GM18517 (cell line): Measurements from ENCODE around the gene APBA3.

ENCODE experiments used
- ATAC-seq: cut with Tn5 transposase; IDR thresholded peaks from one replicate; pipeline ENCODE4 v1.9.1; 2021; ENCODE audit warnings: mild to moderate bottlenecking, moderate library complexity; ENCODE audit not compliant: unreplicated experiment

The APBA3 gene

DNA sequence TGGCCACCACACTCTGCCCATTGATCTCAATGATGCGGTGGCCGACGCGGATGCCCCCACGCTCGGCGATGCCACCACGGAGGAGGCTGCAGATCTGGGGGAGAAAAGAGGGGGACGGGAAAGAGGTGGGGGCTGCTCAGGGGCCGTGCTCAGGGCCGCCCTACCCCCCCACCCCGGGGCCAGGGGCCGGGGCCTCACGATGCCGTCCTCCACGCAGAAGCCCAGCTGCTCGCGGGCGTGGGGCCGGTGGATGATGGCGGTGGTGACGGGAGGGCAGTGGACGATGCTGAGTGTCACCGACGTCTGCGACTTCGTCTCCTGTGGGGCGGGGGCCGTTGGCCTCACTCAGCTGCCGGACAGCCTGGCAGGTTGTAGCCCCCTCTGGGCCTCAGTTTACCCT is 10.3 kb downstream of the APBA3 start:
- no peak for ATAC-seq

DNA sequence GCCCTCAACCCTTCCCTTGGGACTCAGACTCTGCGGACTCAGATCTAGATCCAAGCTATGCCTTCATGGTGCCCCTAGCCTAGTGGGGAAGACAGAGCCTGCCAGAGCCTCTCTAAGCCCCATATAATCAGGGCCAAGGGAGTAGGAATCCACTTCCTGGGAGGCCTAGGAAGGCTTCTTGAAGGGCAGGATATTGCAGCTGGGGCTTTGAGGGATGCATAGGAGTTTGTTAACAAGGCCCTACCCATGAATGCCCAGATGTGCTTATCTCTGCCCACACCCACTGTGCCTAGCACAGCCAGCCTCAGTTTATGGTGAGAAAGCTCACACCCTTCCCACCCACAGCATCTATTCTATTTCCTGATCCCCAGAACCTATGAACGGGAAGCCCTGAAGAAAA is 11.3 kb downstream of the APBA3 start:
- no peak for ATAC-seq

DNA sequence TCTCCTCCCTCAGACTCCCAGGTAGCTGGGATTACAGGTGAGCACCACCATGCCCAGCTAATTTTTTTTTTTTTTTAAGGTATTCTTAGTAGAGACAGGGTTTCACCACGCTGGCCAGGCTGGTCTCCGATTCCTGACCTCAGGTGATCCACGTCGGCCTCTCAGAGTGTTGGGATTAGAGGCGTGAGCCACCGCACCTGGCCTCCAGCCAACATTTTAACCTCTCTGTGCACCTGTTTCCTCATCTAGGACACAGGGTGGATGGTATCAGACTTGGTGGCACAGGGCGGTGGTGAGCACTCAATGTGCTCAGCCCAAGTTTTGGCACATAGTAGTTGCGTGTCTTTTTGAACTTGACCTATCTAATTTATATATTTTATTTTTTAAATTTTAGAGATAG is 12.5 kb downstream of the APBA3 start:
- no peak for ATAC-seq

DNA sequence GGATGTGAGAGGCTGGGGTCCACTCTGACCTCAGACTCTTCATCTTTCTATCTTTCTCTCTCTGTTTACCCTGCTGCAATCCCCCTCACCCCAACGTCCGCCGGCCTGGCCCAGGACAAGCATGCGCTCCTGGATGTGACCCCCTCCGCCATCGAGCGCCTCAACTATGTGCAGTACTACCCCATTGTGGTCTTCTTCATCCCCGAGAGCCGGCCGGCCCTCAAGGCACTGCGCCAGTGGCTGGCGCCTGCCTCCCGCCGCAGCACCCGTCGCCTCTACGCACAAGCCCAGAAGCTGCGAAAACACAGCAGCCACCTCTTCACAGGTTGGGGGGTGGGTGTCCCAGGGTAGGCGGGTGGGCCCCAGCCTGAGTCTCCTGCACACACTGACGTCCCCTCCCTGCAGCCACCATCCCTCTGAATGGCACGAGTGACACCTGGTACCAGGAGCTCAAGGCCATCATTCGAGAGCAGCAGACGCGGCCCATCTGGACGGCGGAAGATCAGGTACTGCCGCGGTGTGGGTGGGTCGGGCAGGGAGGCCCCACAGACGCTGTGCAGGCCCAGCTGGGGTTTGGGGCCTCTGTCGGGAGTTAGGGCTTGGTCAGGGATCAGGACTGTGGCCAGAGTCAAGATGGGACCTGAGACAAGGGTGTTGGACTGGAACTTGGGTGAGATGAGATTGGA is 15.0 kb downstream of the APBA3 start:
- ATAC-seq, result no peak

DNA sequence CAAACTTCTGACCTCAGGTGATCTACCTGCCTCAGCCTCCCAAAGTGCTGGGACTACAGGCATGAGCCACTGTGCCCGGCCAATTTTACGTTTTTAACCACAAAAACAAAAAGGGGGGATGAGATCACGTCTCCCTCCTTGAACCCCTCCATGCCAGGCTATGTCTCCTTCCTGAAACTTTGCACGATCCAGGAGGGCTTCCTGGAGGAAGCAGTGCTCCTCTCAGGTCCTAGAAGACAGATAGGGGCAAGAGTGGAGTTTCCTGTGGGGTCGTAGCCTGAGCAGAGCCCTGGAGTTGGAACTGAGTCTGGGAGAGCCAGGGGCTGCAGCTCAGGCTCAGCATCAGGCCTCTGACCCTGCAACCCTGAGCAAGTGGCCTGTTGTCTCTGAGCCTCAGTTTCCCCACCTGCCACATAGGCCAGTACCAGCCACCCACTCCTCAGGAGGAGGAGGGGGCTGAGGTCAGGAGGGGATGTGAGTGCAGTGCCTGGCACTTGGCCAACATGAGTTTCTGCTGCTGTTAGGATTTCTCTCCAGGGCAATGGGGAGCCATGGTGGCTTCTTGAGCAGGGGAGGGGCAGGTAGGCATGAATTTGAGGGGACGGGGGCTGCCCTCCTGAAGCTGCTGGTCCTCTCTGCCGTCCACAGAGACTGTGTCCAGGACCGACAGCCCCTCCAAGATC is 16.0 kb downstream of the APBA3 start:
- no peak for ATAC-seq

DNA sequence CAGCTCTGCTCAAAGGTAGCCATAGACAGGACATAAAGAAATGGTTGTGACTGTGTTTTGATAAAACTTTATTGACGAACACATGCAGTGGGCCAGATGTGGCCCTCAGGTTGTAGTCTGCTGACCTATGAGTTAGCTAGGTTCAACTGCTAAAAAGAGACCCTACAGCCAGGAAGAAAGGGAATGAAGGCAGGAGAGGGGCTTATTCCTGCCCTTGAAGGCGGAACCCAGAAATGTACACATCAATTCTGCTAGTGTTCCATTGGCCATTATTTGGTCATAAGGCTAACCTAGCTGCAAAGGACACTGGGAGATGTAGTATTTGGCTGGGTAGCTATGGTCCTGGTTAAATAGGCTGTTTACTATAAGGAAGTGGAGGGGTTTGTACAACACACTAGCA is 18.0 kb downstream of the APBA3 start:
- no peak for ATAC-seq

DNA sequence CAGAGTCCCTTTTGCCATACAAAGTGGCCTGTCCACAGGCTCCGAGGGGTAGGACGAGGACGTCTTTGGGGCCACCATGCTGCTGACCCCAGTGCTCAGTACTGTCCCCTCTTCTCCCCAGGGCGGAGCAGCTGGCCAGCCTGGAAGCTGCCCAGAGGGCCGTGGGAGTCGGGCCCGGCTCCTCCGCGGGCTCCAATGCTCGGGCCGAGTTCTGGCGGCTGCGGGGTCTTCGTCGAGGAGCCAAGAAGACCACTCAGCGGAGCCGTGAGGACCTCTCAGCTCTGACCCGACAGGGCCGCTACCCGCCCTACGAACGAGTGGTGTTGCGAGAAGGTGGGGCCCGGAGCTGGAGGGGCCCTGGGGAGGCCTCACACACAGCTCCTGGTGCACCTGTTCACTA is 21.1 kb downstream of the APBA3 start:
- no peak for ATAC-seq

DNA sequence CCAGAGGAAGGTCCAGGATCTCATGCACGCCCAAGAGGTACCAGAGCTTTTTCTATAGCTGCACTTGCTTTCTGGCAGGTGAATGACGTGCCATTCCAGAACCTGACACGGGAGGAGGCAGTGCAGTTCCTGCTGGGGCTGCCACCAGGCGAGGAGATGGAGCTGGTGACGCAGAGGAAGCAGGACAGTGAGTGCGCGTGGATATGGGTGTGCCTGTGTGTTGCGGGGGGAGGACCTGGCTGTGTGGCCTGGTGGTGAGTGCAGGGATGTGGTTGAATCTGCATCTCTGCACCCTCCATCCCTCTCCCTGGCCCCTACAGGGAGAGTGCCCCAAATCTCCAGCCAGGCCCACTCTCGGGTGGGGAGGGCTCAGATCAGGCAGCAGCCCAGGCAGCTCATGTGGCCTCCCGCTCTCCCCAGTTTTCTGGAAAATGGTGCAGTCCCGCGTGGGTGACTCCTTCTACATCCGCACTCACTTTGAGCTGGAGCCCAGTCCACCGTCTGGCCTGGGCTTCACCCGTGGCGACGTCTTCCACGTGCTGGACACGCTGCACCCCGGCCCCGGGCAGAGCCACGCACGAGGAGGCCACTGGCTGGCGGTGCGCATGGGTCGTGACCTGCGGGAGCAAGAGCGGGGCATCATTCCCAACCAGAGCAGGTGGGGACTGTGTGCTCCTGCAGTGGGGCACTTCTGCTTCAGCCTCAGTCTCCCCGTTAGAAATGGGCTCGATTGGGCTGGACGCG is 22.8 kb downstream of the APBA3 start:
- no peak for ATAC-seq

DNA sequence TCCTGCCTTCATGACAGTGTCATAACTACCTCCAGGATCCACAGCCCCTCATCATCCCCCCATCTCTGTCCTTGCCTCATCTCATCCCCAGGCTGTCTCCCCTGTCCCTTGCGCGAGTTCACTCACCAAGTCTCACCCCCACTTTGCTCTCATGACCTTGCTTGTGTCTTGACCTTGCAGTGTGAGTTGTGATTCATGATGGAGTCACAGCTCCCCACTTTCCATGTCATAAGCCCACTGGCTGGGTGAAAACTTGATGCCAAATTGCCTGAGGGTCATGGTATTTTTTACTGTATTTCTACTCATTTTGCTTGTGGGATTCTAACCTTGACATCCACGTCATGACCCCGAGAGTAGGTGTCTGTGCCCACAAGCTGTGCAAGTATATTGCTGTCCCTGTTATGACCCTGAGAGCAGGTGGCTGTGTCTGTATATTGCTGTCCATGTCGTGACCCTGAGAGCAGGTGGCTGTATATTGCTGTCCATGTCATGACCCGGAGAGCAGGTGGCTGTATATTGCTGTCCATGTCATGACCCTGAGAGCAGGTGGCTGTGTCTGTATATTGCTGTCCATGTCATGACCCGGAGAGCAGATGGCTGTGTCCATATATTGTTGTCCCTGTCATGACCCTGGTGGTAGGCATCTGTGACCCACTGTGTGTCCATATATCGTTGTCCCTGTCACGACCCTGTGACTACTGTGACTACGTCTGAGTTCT is 23.8 kb downstream of the APBA3 start:
- no peak for ATAC-seq

DNA sequence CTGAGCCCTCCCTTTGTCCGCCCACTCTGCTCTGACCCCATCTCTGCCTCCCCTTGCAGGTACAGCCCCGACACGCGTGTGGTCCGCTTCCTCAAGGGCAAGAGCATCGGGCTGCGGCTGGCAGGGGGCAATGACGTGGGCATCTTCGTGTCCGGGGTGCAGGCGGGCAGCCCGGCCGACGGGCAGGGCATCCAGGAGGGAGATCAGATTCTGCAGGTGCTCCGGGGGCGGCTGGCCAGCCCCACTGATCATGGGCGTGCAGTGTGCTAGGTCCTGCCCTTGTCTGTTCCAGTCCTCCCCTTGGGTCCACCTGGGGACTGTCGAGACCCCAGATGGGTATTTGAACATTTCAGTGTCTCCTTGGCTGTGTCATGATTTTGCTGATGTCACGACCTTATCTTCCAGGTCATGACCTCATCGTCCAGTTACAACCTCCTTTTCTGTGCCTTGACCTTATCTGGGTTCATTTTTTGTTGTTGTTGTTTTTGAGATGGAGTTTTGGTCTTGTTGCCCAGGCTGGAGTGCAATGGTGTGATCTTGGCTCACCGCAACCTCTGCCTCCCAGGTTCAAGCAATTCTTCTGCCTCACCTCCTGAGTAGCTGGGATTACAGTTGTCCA is 25.3 kb downstream of the APBA3 start:
- ATAC-seq, result no peak

DNA sequence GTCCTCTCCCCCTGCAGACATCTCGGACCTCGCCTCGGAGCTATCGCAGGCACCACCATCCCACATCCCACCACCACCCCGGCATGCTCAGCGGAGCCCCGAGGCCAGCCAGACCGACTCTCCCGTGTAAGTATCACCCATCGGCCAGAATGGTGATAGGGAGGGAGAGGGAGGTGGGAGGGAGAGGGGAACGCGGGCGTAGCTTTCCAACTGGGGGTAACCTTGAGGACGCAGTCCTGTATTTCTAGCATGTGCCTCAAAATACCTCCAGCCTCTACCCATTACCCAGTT is 27.2 kb downstream of the APBA3 start:
- no peak for ATAC-seq

DNA sequence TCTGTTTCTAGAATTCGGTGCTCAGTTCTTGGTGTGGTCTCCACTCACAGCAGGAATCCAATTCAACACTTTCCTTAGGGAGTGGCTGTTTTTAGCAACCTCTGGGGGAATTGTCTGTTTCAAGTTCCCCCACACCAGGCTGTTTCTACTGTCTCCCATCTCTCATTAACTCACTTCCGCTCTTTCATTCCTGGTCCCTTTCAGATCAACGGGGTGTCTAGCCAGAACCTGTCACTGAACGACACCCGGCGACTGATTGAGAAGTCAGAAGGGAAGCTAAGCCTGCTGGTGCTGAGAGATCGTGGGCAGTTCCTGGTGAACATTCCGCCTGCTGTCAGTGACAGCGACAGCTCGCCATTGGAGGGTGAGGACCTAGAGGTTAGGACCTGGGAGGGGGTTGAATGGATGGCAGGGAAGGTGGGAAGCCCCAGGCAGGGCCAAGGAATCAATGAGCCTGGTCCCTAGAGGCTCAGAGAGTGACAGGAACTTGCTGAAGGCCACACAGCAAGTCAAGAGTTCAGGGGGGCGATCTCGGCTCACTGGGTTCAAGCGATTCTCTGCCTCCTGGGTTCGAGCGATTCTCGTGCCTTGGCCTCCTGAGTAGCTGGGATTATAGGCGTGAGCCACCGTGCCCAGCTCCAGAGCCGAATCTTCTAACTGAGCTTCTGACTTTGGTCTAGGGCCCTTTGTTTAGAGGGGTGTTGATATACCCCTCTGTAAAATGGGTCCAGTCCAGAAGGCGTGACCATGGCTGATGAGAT is 27.8 kb downstream of the APBA3 start:
- no peak for ATAC-seq

DNA sequence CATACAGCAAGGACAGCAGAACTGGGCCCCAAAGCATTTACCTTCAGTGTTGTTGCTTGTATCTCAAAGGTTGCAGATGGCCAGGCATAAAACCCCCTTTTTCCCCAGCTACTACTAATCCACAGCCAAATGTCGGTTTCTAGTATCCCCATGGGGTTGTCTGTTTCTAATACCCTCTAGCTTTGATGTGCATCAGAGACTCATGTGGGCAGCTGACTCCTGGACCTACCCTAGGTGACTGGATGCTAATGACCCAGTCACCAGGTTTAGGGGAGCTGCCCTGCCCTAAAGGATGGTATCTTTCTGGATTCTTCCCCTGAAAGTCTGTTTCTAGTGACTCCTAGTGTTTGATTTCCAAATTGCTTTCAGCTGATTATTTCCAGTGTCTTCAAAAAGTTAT is 29.4 kb downstream of the APBA3 start:
- no peak for ATAC-seq

DNA sequence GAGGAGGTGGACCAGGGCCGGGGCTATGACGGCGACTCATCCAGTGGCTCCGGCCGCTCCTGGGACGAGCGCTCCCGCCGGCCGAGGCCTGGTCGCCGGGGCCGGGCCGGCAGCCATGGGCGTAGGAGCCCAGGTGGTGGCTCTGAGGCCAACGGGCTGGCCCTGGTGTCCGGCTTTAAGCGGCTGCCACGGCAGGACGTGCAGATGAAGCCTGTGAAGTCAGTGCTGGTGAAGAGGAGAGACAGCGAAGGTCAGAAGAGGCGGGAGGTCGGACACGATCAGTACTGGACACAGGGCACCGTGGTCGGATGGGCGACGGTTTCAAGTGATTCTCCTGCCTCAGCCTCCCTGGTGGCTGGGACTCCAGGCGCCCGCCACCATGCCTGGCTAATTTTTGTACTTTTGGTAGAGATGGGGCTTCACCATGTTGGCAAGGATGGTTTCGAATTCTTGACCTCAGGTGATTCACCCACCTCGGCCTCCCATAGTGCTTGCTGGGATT is 31.0 kb downstream of the APBA3 start:
- ATAC-seq, result no peak

DNA sequence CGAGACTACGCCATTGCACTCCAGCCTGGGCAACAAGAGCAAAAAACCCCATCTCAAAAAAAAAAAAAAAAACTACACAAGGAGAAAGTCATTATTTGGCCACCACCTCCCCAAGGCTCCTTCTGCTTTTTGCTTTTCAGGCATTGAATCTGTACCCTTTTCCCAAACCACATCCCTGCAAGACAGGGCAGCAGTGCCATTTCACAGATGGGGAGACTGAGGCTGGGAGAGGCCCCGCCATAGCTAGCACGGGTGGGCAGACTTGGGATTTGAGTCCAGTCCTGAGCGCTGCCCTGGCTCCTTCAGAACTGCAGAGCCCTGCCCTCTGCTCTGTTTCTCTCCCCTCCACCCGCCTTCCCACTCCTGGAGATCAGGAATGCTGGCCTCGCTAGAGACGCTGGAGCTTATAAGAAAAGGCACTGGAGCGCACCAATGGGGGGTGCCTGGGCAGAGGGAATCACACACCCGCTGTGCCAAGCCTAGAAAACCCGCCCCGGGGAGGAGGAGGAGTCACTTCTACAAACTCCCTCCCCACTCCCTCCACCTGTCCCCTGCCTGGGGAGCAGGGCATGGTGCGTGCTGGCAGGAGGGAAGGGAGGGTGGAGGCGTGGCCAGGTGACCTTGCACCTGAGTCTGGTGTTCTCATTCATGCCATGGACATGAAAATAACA is 35.7 kb downstream of the APBA3 start:
- ATAC-seq, result no peak

DNA sequence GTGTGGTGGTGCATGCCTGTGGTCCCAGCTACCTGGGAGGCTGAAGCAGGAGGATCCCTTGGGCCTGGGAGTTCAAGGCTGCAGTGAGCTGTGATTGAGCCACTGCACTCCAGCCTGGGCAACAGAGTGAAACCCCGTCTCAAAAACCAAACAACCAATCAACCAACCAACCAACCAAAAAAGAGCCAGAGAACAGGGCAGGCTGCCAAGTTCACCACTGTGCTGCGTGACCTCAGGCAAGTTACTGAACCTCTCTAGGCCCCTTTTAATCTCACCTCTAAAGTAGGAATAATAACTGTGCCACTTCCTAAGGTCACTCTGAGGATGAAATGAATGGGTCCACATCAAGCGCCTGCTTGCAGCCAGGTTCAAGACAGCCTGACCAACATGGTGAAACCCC is 36.4 kb downstream of the APBA3 start:
- ATAC-seq, result no peak

DNA sequence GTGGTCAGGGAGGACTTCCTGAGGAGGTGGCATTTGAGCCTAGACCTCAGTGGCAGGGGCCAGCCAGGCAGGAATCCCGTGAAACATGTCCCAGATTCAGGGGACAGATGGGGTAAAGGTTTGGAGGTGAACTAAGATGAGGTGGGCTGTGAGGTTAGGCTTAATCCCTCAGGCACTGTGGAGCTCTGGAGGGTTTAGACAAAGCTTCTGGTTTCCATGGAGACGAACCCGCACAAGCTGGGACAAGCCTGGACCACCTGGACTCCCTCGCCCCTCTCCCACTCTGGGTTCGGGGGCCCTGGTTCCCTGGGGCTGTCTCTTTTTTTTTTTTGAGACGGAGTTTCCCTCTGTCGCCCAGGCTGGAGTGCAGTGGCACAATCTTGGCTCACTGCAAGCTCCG is 37.6 kb downstream of the APBA3 start:
- no peak for ATAC-seq

DNA sequence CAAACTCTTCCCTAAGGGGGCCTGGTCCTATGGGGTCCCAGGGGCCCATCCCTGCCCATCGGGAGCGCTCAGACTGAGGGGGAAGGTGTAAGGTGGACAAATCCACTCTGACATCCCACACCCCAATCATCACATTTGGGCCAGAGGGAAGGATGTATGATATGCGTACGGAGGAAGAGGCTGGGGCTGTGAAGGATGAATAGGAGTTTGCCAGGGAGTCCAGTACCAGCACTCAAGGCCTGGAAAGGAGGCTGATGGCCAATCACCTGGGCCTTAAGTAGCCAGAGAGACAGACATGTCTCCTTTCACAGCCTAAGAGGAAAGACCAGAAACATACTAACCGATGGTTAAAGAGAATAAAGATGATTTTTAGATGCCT is 38.4 kb downstream of the APBA3 start:
- no peak for ATAC-seq

DNA sequence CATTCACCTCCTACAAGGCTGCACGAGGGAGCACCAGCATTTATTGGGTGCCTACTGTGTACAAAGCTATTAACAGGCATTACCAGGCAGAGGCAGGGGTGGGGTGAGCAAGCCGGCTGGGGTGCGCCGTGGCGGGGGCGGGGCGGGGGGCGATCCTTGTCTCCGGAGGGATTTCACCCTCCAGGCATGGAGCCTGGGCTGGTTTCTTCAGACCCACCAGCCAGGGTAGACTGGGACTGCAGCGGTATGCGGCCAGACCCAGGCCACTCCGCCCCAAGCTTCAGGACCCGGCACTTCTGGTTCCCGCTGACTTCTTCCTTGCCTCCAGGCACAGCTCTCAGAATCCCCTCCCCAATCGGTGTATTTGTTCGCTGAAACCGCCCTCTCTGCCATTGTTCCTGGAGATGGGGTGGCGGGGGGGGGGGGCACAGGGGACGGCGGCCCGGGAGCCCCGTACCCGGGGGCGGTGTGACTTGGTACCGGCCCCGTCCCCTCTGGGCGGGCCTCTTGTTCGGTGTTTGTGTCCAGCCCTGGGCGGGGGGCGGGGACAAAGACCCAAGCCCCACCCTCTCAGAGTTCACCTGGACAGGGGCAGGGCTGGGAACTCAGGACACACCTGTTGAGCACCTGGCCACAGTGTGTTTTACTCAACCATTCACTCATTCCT is 38.9 kb downstream of the APBA3 start:
- ATAC-seq, result no peak
